GM21360 (cell line): ENCODE results near the gene SCN5A.

Source experiments
- ATAC-seq: cut with Tn5 transposase; IDR thresholded peaks from one replicate; pipeline ENCODE4 v1.9.1; 2021; ENCODE audit warnings: mild to moderate bottlenecking, moderate library complexity; ENCODE audit not compliant: unreplicated experiment

SCN5A gene

DNA sequence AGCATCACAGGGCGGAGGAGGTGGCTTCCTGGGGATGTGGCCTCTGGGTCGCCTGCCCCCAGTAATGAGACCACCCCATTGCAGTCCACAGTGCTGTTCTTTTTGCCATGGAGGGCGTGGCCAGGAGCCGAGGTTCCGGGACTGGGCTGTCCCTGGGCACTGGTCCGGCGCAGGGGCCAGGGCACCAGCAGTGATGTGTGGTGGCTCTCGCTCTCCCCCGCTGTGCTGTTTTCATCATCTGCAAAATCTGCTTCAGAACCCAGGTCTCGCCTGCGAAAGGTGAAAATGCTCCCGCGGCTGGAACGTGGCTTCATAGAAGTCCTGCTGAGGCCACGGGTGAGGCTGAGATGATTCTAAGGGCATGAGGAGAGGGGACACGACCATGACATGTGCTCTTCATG lies 45.8 kb downstream of the SCN5A start:
- no peak for ATAC-seq

DNA sequence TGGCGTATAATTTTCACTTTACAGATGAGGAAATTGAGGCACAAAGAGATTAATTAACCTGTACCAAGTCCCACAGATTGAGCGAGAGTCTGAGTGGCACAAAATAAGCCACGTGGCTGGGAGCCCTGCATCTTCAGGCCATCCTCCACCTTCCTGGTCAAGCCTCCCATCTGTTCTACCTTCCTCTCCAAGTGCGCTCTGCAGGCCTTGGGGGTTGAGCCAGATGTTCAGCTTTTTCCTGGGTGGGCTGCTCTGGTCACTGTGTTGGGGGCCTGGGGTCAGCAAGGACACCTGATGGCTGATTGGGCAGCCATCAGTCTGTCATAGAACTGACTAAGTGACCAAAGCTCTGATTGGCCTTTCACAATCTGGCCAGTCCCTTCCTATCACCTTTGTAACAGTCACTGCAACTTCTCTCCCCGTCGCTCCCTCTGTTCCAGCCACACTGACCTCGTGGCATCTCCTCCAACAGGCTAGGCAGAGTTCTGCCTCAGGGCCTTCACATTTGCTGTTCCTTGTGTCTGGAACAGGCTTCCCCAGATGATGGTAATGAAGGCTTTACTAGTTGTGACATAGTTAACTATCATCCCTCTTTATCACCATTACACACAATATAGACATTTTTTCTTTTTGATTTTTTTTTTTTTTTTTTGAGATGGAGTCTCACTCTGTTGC lies 46.8 kb downstream of the SCN5A start:
- ATAC-seq = no peak

DNA sequence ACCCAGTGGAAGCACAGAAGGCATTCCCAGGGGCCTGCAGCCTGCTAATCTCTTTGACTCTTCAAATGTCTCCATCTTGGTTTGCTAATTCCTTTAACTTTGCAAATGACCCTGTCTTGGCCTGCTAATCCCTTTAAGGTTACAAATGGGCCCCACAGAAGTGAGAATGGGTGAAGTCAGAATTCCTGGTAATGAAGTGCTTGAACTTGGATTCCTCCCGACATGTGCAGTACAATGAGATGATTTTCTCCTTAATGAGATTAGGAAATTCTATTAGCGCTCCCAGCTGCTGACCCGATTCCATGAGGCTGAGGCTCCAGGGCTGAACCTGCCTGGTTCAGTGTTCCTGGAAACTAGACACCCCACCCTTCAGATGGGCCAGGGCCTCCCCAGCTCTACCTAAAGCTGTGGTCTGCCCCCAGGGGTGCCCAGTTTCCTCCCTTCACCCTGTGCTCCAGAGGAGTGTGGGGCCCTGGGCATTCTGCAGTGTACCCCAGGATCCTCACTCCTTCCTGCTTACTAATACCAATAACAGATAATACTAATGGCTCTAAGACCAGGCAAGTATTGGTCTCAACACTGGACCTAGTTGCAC lies 47.4 kb downstream of the SCN5A start:
- no peak for ATAC-seq

DNA sequence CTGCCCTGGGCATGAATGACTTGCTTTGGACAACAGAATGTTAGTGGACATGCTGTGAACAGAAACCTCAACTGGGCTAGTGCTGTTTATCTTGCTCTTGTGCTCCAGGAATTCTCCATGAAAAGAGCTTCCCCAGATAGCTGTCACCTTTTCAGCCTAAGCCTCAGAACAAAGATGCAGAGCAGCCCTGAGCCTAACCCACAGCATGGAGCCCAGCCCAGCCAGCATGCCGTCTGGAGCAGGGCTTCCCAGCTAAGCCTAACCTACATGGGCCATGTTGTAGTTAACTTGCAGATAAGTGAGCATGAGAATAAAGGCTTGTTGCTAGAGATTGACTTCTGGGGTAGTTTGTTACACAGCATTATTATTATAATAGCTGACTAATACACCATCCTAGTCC lies 48.9 kb downstream of the SCN5A start:
- no peak for ATAC-seq

DNA sequence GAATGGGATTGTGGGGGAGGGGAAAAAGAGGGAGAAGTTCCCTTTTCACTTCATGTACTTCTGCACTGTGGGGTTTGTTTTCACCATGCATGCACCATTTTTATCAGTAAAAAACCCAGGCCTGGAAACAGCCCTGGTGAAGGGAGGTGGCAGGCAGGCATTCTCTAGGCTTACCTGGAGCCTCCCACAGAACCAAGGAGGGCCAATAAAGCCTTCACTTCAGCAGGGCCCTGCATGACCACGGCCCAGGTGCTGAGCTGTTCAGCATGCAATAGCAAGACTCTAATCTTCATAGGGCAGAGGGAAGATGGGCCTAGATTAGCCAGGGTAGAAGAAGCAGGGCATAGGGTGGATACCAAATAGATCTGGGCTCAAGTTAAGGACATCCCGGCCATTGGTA lies 49.6 kb downstream of the SCN5A start:
- ATAC-seq = no peak

DNA sequence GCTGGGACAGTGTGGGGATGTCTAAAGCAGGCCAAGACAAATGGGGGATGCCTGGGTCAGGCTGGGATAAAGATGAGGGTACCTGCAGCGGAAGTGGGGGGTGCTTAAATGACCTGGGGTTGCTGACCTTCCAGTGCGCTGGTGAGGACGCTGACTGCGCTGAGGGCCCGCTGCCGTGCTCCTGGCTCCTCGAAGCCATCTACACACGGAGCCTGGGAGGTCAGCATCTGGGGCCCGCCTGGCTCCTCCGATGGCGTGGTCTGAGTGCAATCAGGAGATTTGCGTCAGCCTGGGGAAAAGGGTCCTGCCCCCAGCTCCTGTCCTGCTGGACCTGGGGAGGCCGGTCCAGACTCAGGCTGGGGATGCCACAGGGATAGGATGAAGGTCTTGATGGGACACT lies 50.7 kb downstream of the SCN5A start:
- ATAC-seq = no peak

DNA sequence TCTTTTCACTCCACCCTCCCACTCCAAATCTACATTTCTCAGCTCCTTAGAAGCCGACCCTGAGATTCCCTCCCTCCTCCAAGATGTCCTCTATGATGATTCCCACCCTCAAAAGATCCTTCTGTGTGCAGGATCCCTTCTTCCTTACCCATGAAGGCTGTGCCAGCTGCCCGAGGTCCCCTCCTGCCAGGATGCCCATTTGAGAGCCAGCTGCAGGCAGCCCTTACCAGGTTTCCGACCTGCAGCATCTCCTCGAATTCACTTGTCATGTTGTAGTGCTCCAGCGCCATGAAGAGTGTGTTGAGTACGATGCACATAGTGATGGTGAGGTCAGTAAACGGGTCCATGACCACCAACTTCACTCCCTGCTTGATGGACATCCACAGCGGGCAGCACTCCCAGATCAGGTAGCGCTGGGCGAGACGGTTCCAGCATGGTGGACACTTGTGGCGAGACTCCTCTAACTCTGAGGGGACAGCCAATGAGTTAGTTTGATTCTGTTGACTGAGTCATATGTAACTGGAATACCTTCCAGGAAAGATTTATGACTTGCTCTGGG lies 51.9 kb downstream of the SCN5A start:
- no peak for ATAC-seq

DNA sequence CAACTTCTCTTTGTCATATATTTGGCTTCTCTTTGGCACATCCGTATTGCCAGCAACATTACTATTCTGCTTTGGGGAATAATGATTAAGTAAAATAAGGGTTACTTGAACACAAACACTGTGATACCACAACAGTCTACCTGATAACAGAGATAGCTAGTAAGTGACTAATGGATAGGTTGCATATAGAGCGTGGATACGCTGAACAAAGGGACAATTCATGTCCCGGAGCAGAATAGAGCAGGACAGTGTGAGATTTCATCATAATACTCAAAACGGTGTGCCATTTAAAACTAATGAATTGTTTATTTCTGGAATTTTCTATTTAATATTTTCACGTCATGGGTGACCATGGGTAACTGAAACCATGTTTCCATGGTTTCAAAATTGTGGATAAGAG lies 54.1 kb downstream of the SCN5A start:
- no peak for ATAC-seq

DNA sequence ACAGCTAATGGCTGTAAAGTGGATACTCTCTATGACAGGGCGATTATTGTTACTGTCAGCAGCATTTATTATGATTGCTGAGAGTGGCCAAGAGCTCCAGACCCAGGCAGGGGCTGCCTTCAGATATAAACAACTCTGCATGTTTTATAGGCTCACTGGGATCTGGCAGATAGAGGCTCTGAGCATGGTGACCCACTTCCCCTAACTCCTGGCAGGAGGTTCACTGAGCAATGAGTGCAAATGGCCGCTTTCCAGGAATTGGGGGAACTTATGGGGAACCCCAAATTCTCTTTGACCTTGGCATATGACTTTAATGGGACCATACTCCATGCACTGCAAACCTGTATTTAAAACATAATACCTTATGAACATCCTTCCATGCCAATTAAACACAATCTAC lies 59.0 kb downstream of the SCN5A start:
- no peak for ATAC-seq

DNA sequence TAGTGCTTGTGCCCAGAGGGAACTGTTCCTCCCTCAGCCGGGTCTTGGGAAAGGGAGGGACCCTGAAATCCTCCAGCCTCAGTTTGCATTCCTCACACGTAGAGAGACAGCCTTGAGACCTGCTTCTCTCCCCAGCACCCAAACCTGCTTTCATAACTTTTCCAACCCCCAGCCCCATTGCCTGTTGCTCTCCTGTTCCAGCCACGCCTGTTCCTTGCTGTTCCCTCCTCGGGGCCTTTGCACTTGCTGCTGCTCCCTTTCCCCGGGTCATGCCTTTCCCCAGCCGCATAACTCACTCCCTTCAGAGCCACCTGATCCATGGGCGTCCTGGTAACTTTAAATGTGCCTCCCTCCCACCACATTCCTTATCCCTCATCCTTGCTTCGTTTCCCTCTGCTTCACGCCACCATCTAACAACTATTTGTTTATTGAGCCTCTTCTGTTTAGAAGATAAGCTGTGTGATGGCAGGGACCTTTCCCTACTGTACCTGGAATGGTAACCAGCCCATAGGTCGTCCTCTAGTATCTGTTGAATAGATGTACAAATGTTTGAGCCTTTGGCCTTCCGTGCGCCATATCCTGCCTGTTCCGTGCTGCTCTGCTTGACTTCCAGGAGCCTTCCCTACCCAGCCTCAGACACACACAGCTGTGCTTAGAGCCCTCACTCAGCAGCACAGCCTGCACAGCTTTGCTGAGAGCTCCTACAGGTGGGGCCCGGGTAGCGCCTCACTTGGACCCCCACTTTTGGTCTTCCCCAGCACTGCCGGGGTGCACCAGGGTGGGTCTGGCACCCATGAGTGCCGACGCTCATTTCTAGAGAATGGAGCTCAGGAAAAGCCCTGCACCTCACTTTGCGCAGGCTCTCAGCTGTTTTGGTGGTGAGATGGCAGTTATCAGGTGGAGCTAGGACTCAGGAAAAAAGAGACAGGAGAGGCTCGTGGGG lies 60.2 kb downstream of the SCN5A start:
- no peak for ATAC-seq

DNA sequence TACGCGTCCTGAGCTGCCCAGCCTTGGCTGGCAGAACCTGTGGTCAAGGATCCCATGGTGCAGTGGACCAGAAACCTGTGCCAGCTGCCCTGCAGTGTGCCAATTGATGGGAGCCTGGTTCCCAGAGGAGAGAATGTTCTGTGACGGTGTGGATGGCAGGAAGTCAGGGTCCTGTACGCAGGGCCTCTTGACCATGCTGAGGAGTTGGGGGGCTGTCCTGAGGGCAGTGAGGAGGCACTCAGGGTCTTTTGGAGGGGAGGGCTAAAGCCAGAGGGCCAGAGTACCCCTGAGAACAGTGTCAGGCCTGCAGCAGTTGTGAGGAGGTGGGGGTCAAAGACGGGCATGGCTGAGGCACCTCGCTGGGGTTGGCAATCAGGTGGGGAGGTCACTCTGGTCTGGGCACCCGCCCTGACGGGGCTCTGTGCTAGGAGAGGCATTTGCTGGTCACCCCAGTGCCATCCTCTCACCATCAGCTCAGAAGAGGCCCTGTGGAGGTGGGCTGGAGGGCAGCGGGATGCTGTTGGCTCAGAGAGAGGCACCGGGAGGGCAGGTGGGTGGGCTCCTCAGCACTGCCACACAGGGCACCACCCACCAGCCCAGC lies 61.0 kb downstream of the SCN5A start:
- ATAC-seq = no peak

DNA sequence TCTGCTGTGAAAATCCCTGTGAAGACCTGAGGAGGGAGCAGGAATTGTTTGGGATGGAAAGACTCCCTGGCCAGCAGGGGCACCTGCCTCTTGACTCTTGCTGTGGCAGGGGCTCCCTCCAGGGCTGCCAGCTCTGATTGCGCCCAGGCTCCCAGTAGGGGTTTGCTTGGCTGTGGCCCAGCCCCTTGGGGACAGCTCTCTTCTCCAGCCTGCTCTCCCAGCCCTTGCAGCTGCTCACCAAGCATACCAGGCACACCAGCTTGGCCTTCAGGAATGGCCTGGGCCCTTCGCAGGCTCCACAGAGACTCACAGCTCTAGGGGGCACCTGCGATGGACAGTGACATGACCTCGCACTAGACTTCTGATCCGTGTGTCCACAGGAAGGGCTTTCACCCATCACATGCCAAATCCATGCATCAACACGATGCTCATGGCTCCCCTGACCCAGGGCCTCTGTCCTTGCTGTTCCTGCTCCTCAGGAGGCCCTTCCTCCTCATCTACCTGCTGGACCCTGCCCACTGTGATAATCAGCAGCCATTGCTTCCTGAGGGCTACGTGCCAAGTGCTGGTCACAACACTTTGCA lies 61.8 kb downstream of the SCN5A start:
- ATAC-seq = no peak

DNA sequence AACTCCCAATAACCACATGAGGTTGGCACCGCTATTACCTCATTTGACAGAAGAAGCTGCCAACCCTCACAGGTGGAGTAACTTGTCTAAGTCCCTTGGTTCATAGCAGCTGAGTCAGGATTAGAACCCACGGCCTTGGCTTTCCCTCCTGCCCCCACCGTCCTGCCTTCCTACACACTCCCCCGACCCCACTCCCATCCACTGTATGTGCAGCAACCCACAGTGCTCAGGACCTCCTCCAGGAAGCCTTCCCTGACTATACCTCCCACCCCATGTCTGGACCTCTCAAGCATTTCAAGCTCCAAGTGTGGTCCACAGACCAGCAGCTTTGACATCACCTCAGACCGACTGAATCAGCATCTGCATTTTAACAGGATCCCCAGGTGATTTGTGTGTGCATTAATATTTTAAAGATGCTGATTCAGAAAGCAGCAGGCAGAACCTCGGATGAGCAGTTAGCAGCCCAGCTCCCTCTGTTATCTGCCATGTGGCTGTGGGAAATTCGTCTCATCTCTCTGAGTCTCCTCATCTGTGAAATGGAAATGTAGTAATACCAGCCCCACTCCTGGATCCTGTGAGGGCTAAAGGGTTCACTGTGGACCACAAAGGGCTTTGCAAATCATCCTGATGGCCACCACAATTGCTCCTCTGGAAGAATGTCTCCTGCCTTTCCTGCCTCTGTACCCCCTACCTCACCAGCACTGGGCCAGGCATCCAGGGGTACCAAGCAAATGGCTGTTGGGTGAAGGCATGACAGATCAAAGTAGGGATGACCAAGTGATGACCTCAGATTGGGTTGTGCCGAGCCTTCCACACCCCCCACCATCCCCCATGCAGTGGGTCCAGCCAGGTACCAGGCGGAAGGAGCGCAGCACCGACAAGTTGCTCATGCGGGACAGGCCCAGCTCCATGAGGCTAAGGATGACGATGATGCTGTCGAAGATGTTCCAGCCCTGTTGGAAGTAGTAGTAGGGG lies 62.7 kb downstream of the SCN5A start:
- ATAC-seq = no peak

DNA sequence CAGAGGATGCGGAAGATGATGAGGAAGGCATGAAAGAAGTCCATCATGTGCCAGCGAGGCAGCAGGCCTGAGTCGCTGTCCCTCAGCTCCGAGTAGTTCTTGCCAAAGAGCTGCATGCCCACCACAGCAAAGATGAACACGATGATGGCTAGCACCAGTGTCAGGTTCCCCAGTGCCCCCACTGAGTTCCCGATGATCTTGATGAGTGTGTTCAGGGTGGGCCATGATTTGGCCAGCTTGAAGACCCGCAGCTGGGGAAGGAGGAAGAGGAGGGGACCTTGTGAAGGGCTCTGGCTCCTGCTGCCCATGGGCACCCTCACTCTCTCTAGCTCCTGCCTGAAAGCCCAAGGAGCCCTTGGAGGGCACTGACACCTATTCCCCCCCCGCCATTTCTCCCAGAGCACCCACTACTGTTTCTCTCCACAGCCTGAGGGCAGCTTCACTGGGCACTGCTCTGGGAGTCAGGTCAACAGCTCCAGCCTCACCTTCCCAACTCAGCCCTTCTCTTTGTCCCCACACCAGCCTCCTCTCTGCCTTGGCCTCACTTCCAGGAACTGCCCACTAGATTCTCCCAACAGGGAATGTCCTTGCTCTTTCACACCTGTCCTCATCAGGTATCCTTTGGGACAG lies 63.6 kb downstream of the SCN5A start:
- ATAC-seq = no peak

DNA sequence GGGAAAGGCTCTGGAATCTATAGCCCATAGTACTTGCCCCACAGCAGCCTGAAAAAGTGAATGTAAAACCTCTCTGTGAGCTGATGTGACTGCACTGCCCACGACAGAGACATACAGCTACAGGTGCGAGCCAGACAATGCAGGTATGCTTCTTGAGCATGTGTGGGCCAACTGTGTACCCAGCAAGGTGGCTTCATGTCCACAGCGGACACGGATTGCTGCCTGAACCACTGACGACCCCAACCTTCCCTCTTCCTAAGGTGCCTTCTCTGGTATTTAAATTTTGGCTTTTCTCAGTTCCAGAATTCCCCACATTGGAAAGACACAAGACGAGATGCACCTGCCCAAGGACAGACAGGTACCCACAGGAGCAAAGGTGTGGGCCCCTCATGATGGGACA lies 65.8 kb downstream of the SCN5A start:
- ATAC-seq = no peak

DNA sequence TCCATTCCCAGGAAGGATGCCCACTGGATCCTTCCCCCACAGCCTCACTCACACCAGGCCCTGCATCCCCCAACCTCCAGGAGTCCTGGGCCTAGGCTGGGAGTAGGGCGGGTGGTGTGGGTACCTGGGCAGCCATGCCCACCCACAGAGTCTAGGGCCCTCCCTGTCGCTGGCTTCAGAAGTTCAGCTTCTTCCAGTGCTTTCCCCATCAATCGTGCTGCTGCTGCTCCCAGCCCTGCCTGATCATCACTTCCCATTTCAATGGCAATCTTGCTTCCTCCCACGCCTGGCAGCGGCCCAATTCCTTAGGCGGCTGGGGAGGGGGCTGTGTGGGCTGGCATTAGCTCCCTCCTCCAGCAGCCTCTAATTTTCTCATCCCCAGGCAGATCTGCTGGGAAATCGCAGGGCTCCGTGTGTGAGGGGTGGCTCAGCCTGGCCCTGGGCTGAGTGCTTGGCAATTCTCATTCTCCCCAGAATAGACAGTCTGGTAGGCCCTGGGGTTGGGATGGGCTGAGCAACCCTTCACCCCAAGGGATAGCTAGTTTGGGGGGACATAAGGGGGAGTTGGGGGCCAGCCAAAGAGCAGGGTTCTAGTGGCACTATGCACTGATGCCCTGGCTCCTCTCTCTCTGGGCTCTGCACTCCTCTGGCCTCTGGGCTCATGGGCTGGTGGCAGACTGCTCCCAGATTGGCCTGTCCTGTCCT lies 66.4 kb downstream of the SCN5A start:
- ATAC-seq = no peak

DNA sequence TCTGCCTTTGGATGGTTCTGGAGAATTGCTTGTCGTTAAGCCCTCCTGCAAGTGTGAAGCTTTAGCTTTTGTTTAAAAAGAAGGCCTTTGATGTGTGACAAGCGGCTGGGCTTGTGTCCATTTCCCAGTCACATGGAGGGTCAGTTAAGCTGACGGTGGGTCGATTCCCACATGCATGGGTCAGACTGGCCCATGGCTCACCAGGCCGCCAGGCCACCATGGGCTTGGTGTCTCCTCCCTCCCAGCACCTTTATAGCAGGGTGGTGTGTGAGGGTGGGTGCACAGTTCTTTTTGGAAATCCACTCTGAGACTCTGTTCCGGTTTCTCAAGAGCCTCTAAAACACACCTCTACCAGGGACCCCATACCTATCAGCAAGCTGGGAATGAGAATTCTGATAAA lies 67.2 kb downstream of the SCN5A start:
- no peak for ATAC-seq

DNA sequence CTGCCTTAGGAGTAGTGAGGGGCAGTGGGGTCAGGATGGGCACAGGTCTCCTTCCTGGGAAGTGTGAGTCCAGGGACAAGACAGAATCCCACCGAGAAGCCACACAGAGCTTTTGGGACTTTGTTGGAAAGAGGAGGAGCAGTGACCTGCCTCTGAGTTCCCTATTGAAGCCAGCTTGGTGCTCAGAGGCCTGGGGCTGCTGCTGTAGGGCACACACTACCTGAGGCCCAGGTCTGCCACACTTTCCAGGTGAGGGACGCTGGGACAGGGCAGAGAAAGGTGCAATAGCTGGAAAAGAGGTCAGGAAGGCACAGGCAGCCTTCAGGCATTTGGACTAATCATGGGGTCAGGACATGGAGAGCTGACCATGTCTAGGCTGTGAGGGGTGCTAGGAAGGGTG lies 67.7 kb downstream of the SCN5A start:
- ATAC-seq = no peak
